HG03521 (cell line): Measurements from ENCODE around the gene GALNT2.

Experiments
- ATAC-seq: cut with Tn5 transposase; IDR thresholded peaks from one replicate; pipeline ENCODE4 v1.9.1; 2021; ENCODE audit warnings: mild to moderate bottlenecking, moderate library complexity; ENCODE audit not compliant: unreplicated experiment

The GALNT2 gene

DNA sequence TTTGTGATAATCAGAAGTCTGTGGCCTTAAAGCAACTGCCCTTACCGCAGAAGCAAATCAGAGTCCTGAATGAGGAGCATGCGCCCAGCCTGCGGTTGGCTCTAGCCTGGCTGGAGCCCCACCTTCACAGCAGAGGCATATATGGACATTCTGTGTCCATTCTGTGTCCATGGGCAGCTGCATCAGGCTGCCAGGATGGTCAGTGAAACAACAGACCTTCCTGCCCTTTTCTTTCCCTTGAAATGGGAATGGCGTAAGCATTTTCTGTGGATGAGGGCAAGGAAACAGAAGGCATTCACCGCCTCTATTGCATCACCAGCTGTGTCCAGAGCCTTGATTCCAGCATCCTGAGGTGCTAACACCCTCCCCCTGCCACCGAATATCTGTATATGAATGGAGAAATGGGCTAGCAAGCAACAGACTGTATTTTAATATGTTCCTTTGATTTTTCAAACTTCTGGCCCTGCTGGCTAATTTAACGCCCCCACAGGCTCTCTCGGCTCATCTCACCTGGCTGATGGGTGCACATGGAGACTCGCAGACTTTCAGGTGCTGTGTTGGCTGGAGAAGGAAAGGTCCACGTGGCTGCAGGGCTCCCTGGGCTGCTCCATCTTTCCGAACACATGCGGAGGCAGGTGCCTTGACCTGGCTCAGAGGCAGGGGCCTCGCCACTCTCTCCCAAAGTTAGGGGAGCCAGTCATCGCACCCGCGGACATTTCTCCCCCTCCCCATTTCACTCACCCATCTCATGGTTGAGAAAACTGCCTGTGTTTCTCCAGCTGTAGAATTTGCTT, 159.2 kb downstream of the GALNT2 start:
- ATAC-seq = no peak

DNA sequence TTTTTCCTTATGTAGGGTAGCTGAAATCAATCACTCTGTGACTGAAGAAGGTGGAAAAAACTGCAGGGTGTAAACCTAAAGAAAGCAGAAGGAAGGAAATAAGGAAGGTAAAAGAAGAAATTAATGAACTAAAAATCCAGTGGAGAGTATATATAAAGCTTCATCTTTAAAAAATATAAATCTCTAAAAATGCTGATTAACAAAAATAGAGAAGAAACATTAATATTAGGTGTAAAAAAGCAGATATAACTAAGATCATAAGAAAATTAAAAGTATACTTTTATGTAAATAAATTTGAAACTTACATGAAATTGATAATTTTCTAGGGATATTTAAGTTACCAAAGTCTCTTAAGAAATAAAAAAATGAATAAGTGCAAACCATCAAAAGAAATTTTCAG, 159.8 kb downstream of the GALNT2 start:
- ATAC-seq = no peak

DNA sequence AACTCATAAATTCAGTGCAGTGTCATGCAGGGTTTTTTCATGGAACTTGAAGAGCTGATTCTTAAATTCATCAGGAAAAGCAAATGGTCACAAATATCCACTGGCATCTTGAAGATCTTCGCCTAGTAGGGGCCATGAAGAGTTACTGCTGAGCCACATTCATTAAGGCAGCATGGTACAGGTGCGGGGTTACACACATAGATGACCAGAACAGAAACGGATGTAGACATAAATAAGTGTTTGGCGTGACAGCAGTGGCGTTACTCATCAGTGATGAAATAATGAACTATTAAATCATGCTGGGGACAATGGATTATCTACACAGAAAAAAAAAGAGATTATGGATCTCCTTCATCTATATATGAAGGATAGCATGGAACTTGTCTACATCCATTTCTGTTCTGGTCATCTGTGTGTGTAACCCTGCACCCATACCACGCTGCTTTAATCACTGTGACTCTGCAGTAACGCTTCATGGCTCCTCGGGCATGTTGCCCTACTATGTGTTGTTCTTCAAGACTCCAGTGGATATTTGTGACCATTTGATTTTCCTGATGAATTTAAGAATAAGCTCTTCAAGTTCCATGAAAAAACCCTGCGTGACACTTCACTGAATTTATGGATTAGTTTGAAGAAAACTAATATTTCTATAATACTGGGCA, 161.3 kb downstream of the GALNT2 start:
- ATAC-seq = no peak

DNA sequence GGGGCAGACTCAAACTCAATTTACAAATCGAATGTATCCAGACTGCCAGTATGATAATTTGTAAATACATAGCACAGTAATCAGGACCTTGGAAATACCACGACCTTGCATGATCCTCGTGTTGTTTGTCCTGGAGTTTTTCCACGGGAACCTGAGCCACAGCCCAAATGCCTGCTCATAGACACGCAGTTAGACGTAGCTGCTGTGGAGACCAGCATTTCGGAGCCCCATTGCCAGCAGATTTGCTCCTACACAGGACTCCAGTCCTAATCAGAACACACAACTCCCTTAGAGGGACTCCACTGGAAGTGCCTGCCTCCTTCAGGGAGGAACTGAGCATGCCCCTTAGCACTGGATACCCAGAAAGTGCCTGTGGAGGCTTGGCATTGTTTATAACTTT, 163.2 kb downstream of the GALNT2 start:
- no peak for ATAC-seq

DNA sequence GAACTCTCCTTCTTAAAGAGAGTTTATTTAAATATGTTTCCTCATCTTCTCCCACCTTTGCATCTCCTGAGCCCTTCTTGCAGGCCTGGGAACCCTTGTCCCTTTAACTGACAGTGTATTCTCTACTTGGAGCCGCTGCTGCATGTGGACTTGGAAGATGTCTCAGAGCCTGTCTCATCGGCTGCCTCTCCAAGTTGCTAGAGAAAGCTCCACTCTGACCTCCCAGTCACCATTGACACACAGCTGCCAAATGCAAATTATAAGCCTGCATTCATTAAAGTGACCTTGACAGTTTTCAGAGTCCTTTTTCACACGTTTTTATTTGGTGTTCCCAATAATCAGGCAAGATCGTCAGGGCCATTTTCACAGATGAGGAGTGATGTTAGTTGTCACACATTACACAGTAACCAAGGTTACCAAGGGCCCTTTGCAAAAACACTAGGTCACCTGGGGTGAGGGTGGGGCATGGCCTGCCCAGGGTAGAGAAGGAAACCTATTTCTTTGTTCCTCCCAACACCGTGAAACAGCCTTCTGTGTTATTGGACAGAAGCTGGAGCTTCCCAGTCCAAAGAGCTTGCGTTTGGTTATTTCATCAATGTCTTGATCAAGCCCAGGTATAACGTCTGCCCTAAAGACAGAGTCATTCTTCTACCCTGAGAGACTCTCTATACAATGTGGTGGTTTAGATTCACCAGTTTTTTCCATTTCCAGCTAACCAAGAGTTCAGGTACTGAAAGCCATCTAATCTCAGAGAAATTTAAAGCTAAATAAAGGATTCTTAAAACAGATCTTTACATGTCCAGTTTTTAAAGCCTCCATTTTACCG, 164.1 kb downstream of the GALNT2 start:
- ATAC-seq = no peak

DNA sequence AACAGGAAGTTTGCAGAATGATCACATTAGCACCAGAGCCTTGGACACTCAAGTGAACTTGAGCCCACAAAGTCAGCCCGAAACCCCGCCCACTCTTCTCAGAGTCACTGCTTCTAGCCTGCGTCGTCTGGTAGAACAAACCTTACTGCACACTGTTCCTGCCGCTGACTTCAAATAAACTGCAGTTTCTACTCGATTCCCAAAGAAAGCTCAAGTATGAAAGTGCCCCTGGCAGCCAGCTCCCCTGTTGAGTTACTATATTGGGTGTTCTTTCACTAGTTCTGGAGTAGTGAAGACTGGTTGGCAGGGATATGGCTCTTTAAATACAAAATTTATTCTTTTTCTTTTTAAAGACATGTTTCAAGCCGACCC, 164.7 kb downstream of the GALNT2 start:
- no peak for ATAC-seq

DNA sequence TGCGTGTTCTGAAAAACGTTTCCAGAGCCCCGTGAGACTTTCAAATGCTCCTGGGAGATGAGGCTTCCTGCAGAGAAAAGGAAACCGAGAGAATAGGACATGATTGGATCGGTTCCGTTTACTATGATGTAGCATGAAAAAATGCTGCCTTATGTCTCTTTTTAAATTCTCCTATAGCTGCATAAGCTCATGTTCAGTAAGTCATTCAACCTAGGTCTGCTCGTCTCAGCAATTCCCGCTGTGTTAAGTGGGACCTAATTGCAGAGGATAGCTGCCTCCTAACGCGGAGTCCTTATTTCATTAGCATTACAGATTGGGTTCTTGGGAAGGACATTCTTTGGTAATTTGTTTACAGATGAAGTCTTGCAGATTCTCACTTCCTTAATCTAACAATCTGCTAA, 165.3 kb downstream of the GALNT2 start:
- ATAC-seq = no peak

DNA sequence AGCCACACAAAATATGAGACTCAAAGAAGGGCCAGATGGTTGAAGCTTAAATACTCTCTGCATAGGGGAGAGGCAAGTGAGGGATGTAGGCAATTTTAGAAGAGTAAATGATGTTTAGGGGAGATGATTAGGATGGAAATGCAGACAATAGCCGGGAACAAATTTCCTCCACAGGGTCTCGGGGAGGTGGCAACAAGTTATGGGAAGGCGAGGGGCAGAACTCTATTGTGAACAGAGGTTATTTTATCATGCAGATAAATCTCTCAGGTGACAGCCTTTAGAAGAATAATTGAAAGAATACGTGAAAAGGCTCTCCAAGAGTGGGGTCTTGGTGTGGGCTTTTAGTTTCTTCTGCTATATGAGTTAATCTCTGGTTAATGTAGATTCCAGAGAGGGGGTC, 166.7 kb downstream of the GALNT2 start:
- ATAC-seq = no peak

DNA sequence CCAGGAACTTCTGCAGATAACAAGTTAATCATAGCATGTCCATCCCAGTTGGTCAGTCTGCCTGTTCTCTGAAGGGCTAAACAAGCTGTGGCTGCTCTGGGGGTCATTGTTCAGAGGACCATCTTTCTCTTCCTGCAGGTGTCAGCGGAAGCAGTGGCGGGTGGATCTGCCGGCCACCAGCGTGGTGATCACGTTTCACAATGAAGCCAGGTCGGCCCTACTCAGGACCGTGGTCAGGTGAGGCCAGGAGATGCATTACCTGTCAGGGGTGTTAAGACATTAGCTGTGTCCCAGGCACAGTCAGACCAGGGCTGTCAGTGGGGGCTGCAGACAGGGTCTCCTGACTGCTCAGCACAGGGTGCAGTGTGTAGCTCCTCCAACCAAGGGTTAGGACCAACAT, 168.8 kb downstream of the GALNT2 start:
- ATAC-seq = no peak

DNA sequence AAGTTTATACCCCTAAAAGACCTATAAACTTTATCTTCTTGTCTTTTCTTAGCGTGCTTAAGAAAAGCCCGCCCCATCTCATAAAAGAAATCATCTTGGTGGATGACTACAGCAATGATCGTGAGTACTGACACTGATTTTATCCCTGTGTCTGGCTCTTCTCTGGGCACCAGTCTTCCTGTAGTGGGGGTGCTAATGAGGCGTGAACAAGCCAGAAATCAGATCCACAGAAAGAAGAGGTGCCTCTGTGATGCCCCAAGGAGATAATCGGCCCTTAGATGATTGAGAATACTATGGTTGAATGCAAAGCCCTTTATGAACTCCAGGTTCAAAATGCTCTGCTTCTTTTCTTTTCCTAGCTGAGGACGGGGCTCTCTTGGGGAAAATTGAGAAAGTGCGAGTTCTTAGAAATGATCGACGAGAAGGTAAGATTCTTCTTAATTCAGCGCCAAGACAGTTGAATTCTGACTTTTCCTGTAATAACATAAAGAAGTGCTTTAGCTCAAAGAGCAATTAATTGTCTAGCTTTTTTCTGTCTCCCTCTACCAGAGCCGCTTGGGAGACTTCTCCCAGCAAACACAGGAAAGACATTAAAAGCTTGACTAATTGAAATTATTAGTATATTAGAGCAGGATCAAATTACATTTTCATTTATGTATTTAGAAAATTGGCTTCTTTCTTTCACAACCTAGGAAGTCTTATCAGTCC, 169.4 kb downstream of the GALNT2 start:
- ATAC-seq = no peak

DNA sequence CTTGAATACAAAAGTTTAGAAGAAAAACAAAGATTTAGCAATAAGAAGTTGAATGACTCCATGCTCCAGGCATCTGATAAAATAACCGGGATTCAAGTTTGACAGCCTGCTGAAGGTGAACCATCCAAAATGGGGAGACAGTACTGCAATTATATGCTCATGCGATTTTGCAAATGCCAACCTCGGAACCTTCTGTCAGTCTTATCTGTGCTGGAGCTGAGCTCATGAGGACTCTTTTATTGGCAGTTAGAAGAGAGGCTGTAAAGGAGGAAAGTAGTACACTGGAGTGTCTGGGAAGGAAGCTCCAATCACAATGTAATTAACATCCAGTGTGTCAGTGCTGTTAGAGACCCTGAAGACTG, 170.0 kb downstream of the GALNT2 start:
- no peak for ATAC-seq

DNA sequence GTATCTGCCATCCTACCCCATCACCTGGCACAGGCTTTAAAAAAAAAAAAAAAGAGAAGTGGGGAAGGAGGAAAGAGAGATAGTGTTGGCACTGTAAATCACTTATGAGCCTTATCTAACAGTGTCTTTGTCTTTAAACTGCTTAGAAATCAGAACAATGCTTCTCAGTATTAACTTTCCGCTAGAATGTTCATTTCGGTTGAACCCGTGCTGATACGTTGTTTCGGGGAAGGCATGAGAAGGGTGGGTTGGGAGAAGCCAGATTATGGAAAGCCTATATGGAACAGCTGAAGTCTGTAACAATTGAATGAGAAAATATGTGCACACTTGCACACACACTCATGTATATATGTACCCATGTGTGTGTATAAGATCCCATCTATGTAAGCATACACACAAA, 170.8 kb downstream of the GALNT2 start:
- ATAC-seq = no peak

DNA sequence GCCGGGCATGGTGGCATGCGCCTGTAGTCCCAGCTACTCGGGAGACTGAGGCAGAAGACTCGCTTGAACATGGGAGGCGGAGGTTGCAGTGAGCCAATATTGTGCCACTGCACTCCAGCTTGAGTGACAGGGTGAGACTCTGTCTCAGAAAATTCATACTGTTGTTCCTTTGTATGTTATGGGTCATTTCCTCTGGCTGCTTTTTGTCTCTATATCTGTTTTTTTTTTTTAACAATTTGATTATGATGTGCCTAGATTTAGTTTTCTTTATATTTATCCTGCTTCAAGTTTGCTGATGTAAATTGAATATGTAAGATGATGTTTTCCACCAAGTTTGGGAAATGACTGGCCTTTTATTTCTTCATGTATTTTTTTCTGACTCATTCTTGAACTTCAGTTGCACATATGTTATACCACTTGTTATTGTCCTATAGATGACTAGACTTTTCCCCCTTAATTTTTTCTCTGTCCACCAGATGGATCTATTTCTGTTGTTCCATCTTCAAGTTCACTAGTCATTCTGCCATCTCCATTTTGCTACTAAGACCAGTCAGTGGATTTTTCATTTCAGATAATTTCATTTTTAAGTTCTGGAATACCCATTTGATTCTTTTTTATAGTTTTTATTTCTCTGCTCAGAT, 173.5 kb downstream of the GALNT2 start:
- ATAC-seq = no peak

DNA sequence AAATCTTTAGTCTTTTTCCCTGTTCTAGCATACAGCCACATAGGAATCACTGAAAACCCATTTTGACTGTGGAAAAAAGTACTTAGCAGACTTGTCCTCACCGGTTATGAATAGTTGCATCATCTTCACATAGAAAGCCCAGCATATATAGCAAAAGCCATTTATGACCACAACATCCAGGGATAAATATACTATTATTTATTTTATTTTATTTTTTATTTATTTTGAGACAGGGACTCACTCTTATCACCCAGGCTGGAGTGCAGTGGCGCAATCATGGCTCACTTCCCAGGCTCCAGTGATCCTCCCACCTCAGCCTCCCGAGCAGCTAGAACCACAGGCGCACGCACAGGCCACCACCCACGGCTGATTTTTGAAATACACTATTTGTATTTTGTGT, 175.3 kb downstream of the GALNT2 start:
- ATAC-seq = no peak

DNA sequence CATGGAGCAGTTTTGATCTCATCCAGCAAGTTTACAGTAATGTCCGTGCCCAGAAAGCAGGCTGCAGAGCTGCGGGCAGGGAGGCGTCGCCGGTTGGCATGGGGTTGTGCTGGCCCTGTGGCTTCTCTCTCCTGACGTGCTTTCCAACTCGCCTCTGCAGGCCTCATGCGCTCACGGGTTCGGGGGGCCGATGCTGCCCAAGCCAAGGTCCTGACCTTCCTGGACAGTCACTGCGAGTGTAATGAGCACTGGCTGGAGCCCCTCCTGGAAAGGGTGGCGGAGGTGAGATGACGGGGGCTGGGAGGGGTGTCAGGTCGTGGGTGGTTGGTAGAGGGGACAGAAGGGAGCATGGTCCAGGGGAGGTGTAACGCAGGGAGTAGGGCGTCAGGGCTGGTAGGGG, 176.1 kb downstream of the GALNT2 start:
- no peak for ATAC-seq

DNA sequence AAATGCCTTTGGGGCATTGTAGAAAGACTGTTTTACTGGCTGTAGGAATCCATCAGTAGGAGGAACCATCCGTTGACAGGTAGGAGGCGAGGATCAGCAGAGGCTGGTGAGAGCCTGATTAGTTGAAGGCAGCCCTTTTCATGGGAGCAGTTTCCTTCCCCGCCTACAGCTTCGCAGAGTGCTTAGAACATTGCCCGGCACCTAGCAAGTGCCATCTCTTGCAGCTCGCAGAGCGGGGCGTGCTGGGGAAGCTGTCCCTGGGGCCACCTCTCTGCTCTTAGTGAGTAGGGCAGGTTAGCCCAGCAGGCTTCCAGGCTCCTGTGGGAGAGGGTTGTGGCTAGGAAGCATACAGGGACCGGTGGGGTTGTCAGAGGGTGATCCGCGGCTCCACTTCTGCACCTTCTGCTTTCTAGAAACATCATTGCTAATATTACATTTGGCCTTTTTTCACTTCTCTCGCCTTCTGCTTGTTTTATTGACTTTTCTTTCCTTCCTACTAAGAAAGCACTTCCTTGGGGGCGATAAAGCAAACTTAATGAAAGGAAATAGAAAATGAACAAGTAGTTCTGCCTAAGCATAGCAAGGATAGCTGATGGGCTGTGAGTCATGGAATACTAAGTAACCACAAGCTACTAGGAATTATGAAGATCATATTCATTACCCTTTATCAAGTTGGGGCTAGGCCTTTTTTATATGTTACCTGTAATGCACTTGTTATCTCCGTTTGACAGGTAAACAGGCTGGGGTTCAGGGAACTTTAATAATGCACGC, 176.7 kb downstream of the GALNT2 start:
- ATAC-seq = no peak

DNA sequence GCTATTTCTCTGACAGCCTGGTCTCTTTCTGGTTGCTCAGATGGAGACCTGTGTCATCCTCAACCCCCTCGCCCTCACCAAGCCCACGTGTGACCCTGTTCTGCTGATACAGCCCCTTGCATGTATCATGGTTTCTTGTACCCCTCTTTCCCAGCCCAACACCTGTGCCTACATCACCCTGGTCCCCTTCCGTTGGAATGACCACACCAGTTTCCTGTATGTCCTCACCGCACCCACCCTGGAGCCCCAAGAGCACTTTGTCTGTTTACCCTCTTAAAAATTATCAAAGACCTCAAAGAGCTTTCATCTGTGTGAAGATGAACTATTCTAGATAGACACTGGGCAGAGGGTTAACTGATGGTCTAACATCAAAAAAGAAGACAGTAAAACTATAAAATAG, 179.5 kb downstream of the GALNT2 start:
- no peak for ATAC-seq

DNA sequence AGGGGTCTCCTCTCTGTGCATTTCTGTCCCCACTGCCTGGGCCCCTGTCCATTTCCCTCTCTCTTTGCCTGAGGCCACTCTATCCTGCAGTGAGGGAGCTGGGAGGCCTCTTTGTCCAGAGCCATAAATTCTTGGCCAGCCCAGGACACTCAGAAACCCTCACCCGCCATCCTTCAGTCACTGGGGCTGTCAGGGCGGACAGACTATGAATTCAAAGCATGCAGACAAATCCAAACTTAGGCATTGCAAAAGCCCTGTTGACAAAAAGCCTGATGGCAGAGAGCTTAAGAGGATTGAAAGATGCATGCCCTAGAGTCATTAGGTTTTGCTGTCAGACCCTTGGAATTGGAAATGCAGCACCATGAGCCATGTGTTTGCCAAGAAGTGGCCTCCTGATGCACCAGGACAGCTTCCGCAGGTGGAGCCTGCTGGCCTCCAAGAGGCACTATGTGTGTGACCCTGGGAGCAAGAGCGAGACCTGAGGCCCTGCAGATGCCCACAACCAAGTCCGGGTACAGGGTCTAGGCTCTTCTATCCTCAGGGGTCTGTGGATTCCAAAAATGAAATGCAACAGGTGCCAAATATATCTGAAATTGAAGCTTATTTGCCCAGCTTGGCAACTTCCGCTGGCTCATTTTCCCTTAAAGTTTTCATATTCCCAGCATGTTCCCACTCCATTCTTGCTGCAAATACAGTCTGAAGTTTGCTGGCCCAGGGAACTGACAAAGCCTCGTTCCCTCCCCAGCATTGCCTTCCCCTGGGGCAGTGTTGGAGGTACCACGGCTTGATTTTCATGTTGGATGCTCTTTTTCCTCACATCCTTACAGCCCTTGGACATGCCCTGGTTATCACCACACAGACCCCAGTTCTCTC, 181.2 kb downstream of the GALNT2 start:
- no peak for ATAC-seq

DNA sequence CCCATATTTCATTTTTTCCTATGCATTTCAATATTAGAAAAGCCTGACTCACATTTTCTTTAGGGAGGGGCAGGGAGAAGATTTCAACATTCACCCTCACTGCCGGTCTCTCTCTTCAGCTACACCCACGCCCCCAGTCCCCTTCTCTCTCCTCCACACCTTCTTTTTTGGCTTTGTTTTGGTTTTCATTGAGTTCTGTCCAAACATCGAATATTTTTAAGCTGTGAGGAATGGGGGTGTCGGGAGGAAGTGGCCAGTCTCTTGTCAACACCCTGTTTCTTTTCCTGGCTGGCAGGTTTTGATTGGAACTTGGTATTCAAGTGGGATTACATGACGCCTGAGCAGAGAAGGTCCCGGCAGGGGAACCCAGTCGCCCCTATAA, 181.8 kb downstream of the GALNT2 start:
- no peak for ATAC-seq
